Neural progenitor cell (in vitro differentiated cells): ENCODE data around the gene TBXA2R.

Experiments
- EZH2 ChIP-seq: fragments of 200-600 bp; sonication (generic); IDR thresholded peaks from 2 replicates; pipeline ENCODE4 v1.6.1; 2017; ENCODE audit warnings: antibody characterized with exemption, mild to moderate bottlenecking, moderate library complexity
- TF ChIP-seq, protein P1 (sequence below): fragments of 200-600 bp; sonication (generic); IDR thresholded peaks from 2 replicates; pipeline ENCODE4 v1.5.1; 2017; ENCODE audit warnings: antibody characterized with exemption, mild to moderate bottlenecking

DNA sequence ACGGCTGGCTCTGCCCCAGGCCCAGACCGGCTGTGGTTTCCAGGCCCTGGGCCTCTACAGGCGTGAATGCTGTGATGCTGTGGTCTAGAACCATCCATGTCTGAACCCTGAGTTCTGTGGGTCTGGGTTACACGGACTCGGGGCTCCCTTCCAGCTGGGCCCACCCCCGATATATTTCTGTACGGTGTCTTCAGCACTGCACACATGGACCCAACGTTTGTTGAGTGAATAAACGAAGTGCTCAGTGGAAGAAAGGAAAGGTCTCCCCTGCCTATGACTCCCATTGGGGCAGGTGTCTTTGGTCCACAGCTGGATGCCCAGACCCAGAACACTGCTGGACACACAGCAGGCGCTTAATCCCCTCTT, 61.0 kb downstream of the TBXA2R start:
- no peak for TF ChIP-seq EZH2
- TF ChIP-seq, protein P1, sequence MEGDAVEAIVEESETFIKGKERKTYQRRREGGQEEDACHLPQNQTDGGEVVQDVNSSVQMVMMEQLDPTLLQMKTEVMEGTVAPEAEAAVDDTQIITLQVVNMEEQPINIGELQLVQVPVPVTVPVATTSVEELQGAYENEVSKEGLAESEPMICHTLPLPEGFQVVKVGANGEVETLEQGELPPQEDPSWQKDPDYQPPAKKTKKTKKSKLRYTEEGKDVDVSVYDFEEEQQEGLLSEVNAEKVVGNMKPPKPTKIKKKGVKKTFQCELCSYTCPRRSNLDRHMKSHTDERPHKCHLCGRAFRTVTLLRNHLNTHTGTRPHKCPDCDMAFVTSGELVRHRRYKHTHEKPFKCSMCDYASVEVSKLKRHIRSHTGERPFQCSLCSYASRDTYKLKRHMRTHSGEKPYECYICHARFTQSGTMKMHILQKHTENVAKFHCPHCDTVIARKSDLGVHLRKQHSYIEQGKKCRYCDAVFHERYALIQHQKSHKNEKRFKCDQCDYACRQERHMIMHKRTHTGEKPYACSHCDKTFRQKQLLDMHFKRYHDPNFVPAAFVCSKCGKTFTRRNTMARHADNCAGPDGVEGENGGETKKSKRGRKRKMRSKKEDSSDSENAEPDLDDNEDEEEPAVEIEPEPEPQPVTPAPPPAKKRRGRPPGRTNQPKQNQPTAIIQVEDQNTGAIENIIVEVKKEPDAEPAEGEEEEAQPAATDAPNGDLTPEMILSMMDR, result no peak
